GM10248 (cell line): ENCODE measurements around the gene ADGRF1.

Source experiments
- CTCF ChIA-PET: fragments of 300-600 bp; sonication (Branson Sonifier 250); formaldehyde crosslinking; extraction: SDS; loops from one replicate; lab custom pipeline; 2021; ENCODE audit warnings: antibody characterized with exemption; lab: Yijun Ruan, JAX
- POLR2A ChIA-PET: fragments of 350-650 bp; sonication (Branson Sonifier 250); formaldehyde crosslinking; extraction: SDS; loops from one replicate; lab custom pipeline; 2020; ENCODE audit warnings: antibody characterized with exemption; lab: Yijun Ruan, JAX
- DNase-seq: peaks from one replicate; pipeline ENCODE4 v3.0.0; 2012; ENCODE audit errors: extremely low spot score
- CTCF ChIP-seq: IDR thresholded peaks from 2 replicates; pipeline ENCODE4 v1.5.1; 2012; ENCODE audit warnings: mild to moderate bottlenecking, low read depth; ENCODE audit errors: extremely low read depth, missing control alignments, control extremely low read depth

The ADGRF1 gene

GRCh38 chr6:47028835-47029360, 13.2 kb downstream of the ADGRF1 start:
- POLR2A ChIA-PET = no interaction called here

GRCh38 chr6:47027315-47027714, 14.8 kb downstream of the ADGRF1 start:
- DNase-seq = no peak
- no peak for TF ChIP-seq CTCF
- CTCF ChIA-PET = interaction anchor here (1.2 to 1.4 kb wide), 2 partner anchors 9 to 12 kb away, joined by 3 to 4 read pairs; no protein-coding TSS in a partner anchor
- POLR2A ChIA-PET = no interaction called here

More at GRCh38 chr6:47028835-47029360, 13.2 kb downstream of the ADGRF1 start:
- DNase-seq = no peak
- TF ChIP-seq CTCF = no peak
- CTCF ChIA-PET = interaction anchor here (1.1 kb wide), 1 partner anchor 18 kb away, joined by 3 read pairs; no protein-coding TSS in a partner anchor

GRCh38 chr6:47026679-47027078, 15.5 kb downstream of the ADGRF1 start:
- ChIA-PET CTCF (no interaction called here), POLR2A (no interaction called here)
- TF ChIP-seq CTCF = no peak
- no peak for DNase-seq

GRCh38 chr6:47023573-47023972, 18.6 kb downstream of the ADGRF1 start:
- no peak for TF ChIP-seq CTCF
- CTCF ChIA-PET = interaction anchor here (0.9 to 1.4 kb wide), 3 partner anchors 11 to 37 kb away, joined by 3 to 5 read pairs (median 3); no protein-coding TSS in a partner anchor
- POLR2A ChIA-PET = no interaction called here
- no peak for DNase-seq

- ChIA-PET POLR2A (no interaction called here), CTCF (interaction anchor here (1.4 kb wide), 1 partner anchor 38 kb away, joined by 3 read pairs; no protein-coding TSS in a partner anchor)
- TF ChIP-seq CTCF = no peak
- DNase-seq = no peak
Observed at GRCh38 chr6:47022191-47022590, 19.9 kb downstream of the ADGRF1 start.

GRCh38 chr6:47019941-47020340, 22.2 kb downstream of the ADGRF1 start:
- POLR2A ChIA-PET = no interaction called here
- no peak for TF ChIP-seq CTCF
- no peak for DNase-seq
- CTCF ChIA-PET = interaction anchor here (1.6 kb wide), 1 partner anchor 15 kb away, joined by 3 read pairs; no protein-coding TSS in a partner anchor
